Neural progenitor cell (in vitro differentiated cells): Measurements from ENCODE around the gene EFCAB10. TPM values are rescaled to one million over a fixed set of nuclear protein-coding genes. Genes with fewer than 3 reads are reported as not detected.
"Not testable (repeated sequence)": the region's sequence is repeated elsewhere in the genome, so short reads cannot be mapped to it uniquely, and the experiment has no call there.

Source experiments
- DNase-seq: peaks from one replicate; pipeline ENCODE4 v3.0.0-alpha.2; 2016; ENCODE audit warnings: low spot score
- H2AFZ ChIP-seq: fragments of 200-600 bp; sonication (generic); replicated peaks from 2 replicates; pipeline ENCODE4 v1.6.1; 2016; ENCODE audit warnings: antibody characterized with exemption
- H3F3A ChIP-seq: fragments of 200-600 bp; sonication (generic); 2 replicates; pipeline ENCODE4 v1.6.1; 2016; ENCODE audit warnings: antibody characterized with exemption, low read depth
- H3K27ac ChIP-seq: fragments of 200-600 bp; sonication (generic); 2 replicates; pipeline ENCODE4 v1.5.1; 2016; ENCODE audit warnings: mild to moderate bottlenecking
- H3K27me3 ChIP-seq: fragments of 200-600 bp; sonication (generic); 2 replicates; pipeline ENCODE4 v1.6.1; 2016; ENCODE audit warnings: mild to moderate bottlenecking, moderate library complexity
- H3K36me3 ChIP-seq: fragments of 200-600 bp; sonication (generic); 2 replicates; pipeline ENCODE4 v1.5.1; 2016
- H3K4me1 ChIP-seq: fragments of 200-600 bp; sonication (generic); 2 replicates; pipeline ENCODE4 v1.6.1; 2016; ENCODE audit warnings: mixed run types
- H3K4me2 ChIP-seq: fragments of 200-600 bp; sonication (generic); 2 replicates; pipeline ENCODE4 v1.6.1; 2016
- H3K4me3 ChIP-seq: fragments of 200-600 bp; sonication (generic); 2 replicates; pipeline ENCODE4 v1.5.1; 2016
- H3K79me2 ChIP-seq: fragments of 200-600 bp; sonication (generic); 2 replicates; pipeline ENCODE4 v1.6.1; 2016; ENCODE audit warnings: low read depth
- H3K9ac ChIP-seq: fragments of 200-600 bp; sonication (generic); 2 replicates; pipeline ENCODE4 v1.6.1; 2016
- H3K9me3 ChIP-seq: fragments of 200-600 bp; sonication (generic); 2 replicates; pipeline ENCODE4 v1.5.1; 2016; ENCODE audit warnings: low read depth
- H4K20me1 ChIP-seq: fragments of 200-600 bp; sonication (generic); 2 replicates; pipeline ENCODE4 v1.6.1; 2016; ENCODE audit warnings: low read depth
- H3K27ac Mint-ChIP-seq: 3 replicates; pipeline ENCODE4 v1.8.0; 2021; ENCODE audit warnings: mixed read lengths
- H3K27me3 Mint-ChIP-seq: 2 replicates; pipeline ENCODE4 v1.8.0; 2022; ENCODE audit warnings: low read depth, mild to moderate bottlenecking, inconsistent platforms, moderate library complexity, mixed read lengths; ENCODE audit not compliant: insufficient read depth
- H3K36me3 Mint-ChIP-seq: 3 replicates; pipeline ENCODE4 v1.8.0; 2021; ENCODE audit warnings: mixed read lengths
- H3K4me1 Mint-ChIP-seq: 3 replicates; pipeline ENCODE4 v1.8.0; 2021; ENCODE audit warnings: mixed read lengths
- H3K4me3 Mint-ChIP-seq: 3 replicates; pipeline ENCODE4 v1.8.0; 2021; ENCODE audit warnings: mild to moderate bottlenecking, moderate library complexity, mixed read lengths
- H3K9me3 Mint-ChIP-seq: 3 replicates; pipeline ENCODE4 v1.8.0; 2020; ENCODE audit warnings: mixed read lengths
- CTCF ChIP-seq: fragments of 200-600 bp; sonication (generic); IDR thresholded peaks from 2 replicates; pipeline ENCODE4 v1.5.1; 2017; ENCODE audit warnings: antibody characterized with exemption, mild to moderate bottlenecking
- EZH2 ChIP-seq: fragments of 200-600 bp; sonication (generic); IDR thresholded peaks from 2 replicates; pipeline ENCODE4 v1.6.1; 2017; ENCODE audit warnings: antibody characterized with exemption, mild to moderate bottlenecking, moderate library complexity
- EZH2phosphoT487 ChIP-seq: fragments of 200-600 bp; sonication (generic); IDR thresholded peaks from 2 replicates; pipeline ENCODE4 v1.6.1; 2017; ENCODE audit warnings: antibody characterized with exemption
- total RNA-seq: library from RNA; depleted of rRNA; stranded (reverse); fragments of >200 nt; gene quantifications from 2 replicates; pipeline ENCODE4 v1.2.3, GENCODE V29; 2015; ENCODE audit warnings: low replicate concordance

EFCAB10 gene
- total RNA-seq, 1 donor from 2014 or later = 5.0 TPM

GRCh38 chr7:105530126-105530525 is 51.2 kb downstream of the EFCAB10 start:
- Histone ChIP-seq H3K36me3 (no peaks in the 10 kb centered on the region), H3K27me3 (no peaks in the 10 kb centered on the region), H3K9ac (no peak overlapping the region), H3K4me3 (no peak overlapping the region), H3K4me1 (peaks cover 6% of the 10 kb centered on the region), H3K27ac (no peak overlapping the region), H3K4me2 (no peak overlapping the region), H2AFZ (no peak overlapping the region), H3K9me3 (no peaks in the 10 kb centered on the region), H3F3A (no peaks in the 10 kb centered on the region), H3K79me2 (peaks cover 29% of the 10 kb centered on the region), H4K20me1 (no peaks in the 10 kb centered on the region)
- H3K4me1 Mint-ChIP-seq = peaks cover 14% of the 10 kb centered on the region
- peak overlapping the region; percentile 55 for H3K4me3 Mint-ChIP-seq
- no peak for TF ChIP-seq CTCF
- TF ChIP-seq EZH2phosphoT487 = no peak
- no peak for TF ChIP-seq EZH2
- H3K36me3 Mint-ChIP-seq = no peaks in the 10 kb centered on the region
- no peak overlapping the region for H3K27ac Mint-ChIP-seq
- peaks cover 3% of the 10 kb centered on the region for H3K27me3 Mint-ChIP-seq
- H3K9me3 Mint-ChIP-seq = peaks cover 2% of the 10 kb centered on the region
- no peak for DNase-seq

GRCh38 chr7:105527737-105528136 is 53.6 kb downstream of the EFCAB10 start:
- not testable (repeated sequence) for H3K4me3 ChIP-seq, H3K27ac Mint-ChIP-seq, H2AFZ ChIP-seq, DNase-seq, H3K9ac ChIP-seq, H3F3A ChIP-seq, H3K79me2 ChIP-seq, H3K4me1 ChIP-seq, H3K27me3 ChIP-seq, H3K27ac ChIP-seq, H3K4me3 Mint-ChIP-seq, H3K9me3 ChIP-seq, H3K36me3 Mint-ChIP-seq, H3K4me2 ChIP-seq, H4K20me1 ChIP-seq, H3K36me3 ChIP-seq, H3K9me3 Mint-ChIP-seq, H3K4me1 Mint-ChIP-seq
- H3K27me3 Mint-ChIP-seq = peaks cover 13% of the 10 kb centered on the region

- DNase-seq = no peak
- Histone ChIP-seq H3K79me2 (peaks cover 19% of the 10 kb centered on the region), H3K27me3 (no peaks in the 10 kb centered on the region), H4K20me1 (no peaks in the 10 kb centered on the region), H2AFZ (no peak overlapping the region), H3K36me3 (no peaks in the 10 kb centered on the region), H3F3A (peaks cover 14% of the 10 kb centered on the region), H3K27ac (no peak overlapping the region), H3K4me3 (no peak overlapping the region), H3K9ac (no peak overlapping the region), H3K9me3 (no peaks in the 10 kb centered on the region), H3K4me1 (peaks cover 7% of the 10 kb centered on the region), H3K4me2 (no peak overlapping the region)
- TF ChIP-seq EZH2phosphoT487 (no peak), CTCF (no peak), EZH2 (no peak)
- Mint-ChIP-seq H3K36me3 (peaks cover under 1% of the 10 kb centered on the region), H3K27me3 (peaks cover 14% of the 10 kb centered on the region), H3K4me3 (no peak overlapping the region), H3K27ac (no peak overlapping the region), H3K9me3 (peaks cover 3% of the 10 kb centered on the region), H3K4me1 (peaks cover 10% of the 10 kb centered on the region)
Measured at GRCh38 chr7:105524840-105525239, 56.5 kb downstream of the EFCAB10 start.

GRCh38 chr7:105524423-105524822 is 56.9 kb downstream of the EFCAB10 start:
- H3K27me3 ChIP-seq, H3K27ac Mint-ChIP-seq, H3K9me3 ChIP-seq, H3K4me3 ChIP-seq, H3K9me3 Mint-ChIP-seq, H3K9ac ChIP-seq, H3K4me2 ChIP-seq, H4K20me1 ChIP-seq, DNase-seq, H3K27ac ChIP-seq, H3K4me3 Mint-ChIP-seq, H3K36me3 Mint-ChIP-seq, H3K36me3 ChIP-seq, H3K4me1 ChIP-seq, H2AFZ ChIP-seq: not testable (repeated sequence)
- peaks cover 14% of the 10 kb centered on the region for H3F3A ChIP-seq
- peaks cover 23% of the 10 kb centered on the region for H3K79me2 ChIP-seq
- peaks cover 13% of the 10 kb centered on the region for H3K27me3 Mint-ChIP-seq
- peaks cover 13% of the 10 kb centered on the region for H3K4me1 Mint-ChIP-seq
